GM06990 (cell line): Measurements from ENCODE around the gene MMP2.

Source experiments
- DNase-seq: peaks from one replicate; pipeline ENCODE4 v3.0.0-alpha.2; 2011; ENCODE audit not compliant: insufficient read length; ENCODE audit errors: extremely low read depth
- H3K27me3 ChIP-seq: replicated peaks from 2 replicates; pipeline ENCODE4 v1.6.0; 2011; ENCODE audit warnings: low read length; ENCODE audit not compliant: control insufficient read depth, insufficient read depth
- H3K36me3 ChIP-seq: 2 replicates; pipeline ENCODE4 v1.5.1; 2011; ENCODE audit warnings: low read length; ENCODE audit not compliant: control insufficient read depth, insufficient read depth
- H3K4me3 ChIP-seq: replicated peaks from 2 replicates; pipeline ENCODE4 v1.5.1; 2011; ENCODE audit warnings: low read depth, mild to moderate bottlenecking, control low read depth, low read length
- TF ChIP-seq, protein P1 (sequence below): IDR thresholded peaks from 2 replicates; pipeline ENCODE4 v1.5.1; 2011; ENCODE audit warnings: low read length, control low read depth, mild to moderate bottlenecking, inconsistent platforms; ENCODE audit not compliant: insufficient read depth, poor library complexity, severe bottlenecking

The MMP2 gene

GRCh38 chr16:55480228-55480655, 1.2 kb downstream of the MMP2 start:
- Histone ChIP-seq H3K36me3 (no peaks in the 10 kb centered on the region), H3K27me3 (peaks cover 2% of the 10 kb centered on the region; the same call in 1 of the 2 replicates), H3K4me3 (no peak overlapping the region)
- TF ChIP-seq, protein P1, sequence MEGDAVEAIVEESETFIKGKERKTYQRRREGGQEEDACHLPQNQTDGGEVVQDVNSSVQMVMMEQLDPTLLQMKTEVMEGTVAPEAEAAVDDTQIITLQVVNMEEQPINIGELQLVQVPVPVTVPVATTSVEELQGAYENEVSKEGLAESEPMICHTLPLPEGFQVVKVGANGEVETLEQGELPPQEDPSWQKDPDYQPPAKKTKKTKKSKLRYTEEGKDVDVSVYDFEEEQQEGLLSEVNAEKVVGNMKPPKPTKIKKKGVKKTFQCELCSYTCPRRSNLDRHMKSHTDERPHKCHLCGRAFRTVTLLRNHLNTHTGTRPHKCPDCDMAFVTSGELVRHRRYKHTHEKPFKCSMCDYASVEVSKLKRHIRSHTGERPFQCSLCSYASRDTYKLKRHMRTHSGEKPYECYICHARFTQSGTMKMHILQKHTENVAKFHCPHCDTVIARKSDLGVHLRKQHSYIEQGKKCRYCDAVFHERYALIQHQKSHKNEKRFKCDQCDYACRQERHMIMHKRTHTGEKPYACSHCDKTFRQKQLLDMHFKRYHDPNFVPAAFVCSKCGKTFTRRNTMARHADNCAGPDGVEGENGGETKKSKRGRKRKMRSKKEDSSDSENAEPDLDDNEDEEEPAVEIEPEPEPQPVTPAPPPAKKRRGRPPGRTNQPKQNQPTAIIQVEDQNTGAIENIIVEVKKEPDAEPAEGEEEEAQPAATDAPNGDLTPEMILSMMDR, result no peak
- no peak for DNase-seq

DNA sequence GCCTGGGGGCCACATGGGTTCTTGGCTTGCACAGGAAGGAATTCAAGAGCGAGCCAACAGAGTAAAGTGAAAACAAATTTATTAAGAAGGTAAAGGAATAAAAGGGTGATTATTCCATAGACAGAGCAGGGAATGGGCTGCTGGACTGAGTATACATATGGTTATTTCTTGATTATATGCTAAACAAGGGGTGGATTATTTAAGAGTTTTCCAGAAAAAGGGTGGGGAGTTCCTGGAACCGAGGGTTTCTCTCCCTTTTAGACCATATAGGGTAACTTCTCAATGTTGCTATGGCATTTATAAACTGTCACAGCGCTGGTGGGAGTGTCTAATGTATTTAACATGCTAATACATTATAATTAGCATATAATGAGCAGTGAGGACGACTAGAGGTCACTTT, 2.0 kb downstream of the MMP2 start:
- no peak for DNase-seq
- no peak overlapping the region for H3K4me3 ChIP-seq
- TF ChIP-seq, protein P1, result no peak
- H3K27me3 ChIP-seq, result peaks cover 2% of the 10 kb centered on the region; the same call in 1 of the 2 replicates
- H3K36me3 ChIP-seq, result no peaks in the 10 kb centered on the region

GRCh38 chr16:55482056-55482455, 3.1 kb downstream of the MMP2 start:
- TF ChIP-seq, protein P1, result no peak
- Histone ChIP-seq H3K36me3 (no peaks in the 10 kb centered on the region), H3K4me3 (no peak overlapping the region), H3K27me3 (peaks cover 2% of the 10 kb centered on the region; the same call in 1 of the 2 replicates)
- no peak for DNase-seq

GRCh38 chr16:55487048-55487803, 8.2 kb downstream of the MMP2 start:
- H3K36me3 ChIP-seq, result no peaks in the 10 kb centered on the region
- DNase-seq, result no peak
- TF ChIP-seq, protein P1, result no peak
- no peaks in the 10 kb centered on the region; the same call in 1 of the 2 replicates for H3K27me3 ChIP-seq
- no peak overlapping the region for H3K4me3 ChIP-seq

GRCh38 chr16:55488306-55488705, 9.3 kb downstream of the MMP2 start:
- no peak overlapping the region for H3K4me3 ChIP-seq
- TF ChIP-seq, protein P1, result no peak
- H3K36me3 ChIP-seq, result no peaks in the 10 kb centered on the region
- H3K27me3 ChIP-seq, result no peaks in the 10 kb centered on the region; the same call in 1 of the 2 replicates
- DNase-seq, result no peak
